GM19455 (cell line): ENCODE results near the gene PLXNA4.

Experiments
- ATAC-seq: cut with Tn5 transposase; IDR thresholded peaks from one replicate; pipeline ENCODE4 v1.9.1; 2021; ENCODE audit not compliant: unreplicated experiment

Gene PLXNA4

DNA sequence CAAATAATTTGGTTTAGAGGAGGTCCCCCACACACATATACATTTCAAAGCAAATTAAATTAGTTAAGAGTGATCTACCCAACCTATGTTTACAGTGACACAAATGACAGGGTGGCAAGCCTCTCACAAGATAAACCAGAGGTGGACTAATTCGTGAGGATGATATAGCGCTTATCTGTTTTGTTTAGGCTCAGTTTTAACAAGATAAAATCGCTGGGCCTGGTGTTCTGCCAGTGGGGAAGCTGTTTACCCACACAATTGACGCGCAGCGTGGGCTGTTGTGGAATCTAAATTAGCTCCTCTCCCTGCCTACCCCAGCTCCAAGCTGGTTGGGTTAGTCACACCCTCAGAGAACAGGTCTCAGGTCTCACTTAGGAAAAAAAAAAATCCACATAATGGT is 16.7 kb upstream of the PLXNA4 start:
- ATAC-seq: no peak

DNA sequence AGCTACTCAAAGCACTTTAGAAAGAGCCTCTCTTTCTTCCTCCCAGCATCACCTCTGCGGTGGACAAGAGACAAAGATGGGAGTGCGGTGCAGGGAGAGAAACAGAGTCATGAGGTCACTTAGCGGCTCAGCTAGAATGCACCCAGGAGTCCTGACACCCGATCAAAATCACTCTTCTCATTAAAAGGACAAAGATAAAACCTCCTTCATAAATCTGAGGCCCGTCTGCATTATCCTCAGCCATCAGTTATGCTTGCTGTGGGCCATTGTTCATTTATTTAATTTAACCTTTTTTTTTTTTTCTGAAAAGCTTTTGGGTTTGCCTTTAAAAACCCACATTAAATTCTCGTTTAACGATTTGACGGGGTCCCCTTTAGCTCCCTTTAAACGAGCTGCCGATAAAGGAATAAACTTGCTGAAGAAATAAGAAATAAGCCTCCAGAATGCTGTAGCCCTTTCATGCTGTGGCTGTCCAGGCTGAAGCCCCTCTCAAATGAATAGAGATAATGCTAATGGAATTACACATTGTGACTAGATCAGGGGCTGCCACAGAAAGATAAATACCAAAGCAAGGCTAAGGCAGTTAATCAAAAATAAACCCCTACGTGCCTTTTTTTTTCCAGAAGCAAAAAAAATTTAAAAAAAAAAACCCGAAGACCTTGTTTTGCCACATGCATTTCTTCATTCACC is 16.1 kb upstream of the PLXNA4 start:
- ATAC-seq: no peak

- ATAC-seq: no peak
Observed at GRCh38 chr7:132590162-132590561, 13.9 kb upstream of the PLXNA4 start.

GRCh38 chr7:132588596-132588995 is 12.3 kb upstream of the PLXNA4 start:
- no peak for ATAC-seq

GRCh38 chr7:132584796-132585494 is 8.7 kb upstream of the PLXNA4 start:
- no peak for ATAC-seq

- no peak for ATAC-seq
Observed at GRCh38 chr7:132581431-132581830, 5.2 kb upstream of the PLXNA4 start.

GRCh38 chr7:132580717-132581285 is 4.5 kb upstream of the PLXNA4 start:
- ATAC-seq: peak; percentile 85

- no peak for ATAC-seq
Observed at GRCh38 chr7:132580277-132580676, 4.0 kb upstream of the PLXNA4 start.

DNA sequence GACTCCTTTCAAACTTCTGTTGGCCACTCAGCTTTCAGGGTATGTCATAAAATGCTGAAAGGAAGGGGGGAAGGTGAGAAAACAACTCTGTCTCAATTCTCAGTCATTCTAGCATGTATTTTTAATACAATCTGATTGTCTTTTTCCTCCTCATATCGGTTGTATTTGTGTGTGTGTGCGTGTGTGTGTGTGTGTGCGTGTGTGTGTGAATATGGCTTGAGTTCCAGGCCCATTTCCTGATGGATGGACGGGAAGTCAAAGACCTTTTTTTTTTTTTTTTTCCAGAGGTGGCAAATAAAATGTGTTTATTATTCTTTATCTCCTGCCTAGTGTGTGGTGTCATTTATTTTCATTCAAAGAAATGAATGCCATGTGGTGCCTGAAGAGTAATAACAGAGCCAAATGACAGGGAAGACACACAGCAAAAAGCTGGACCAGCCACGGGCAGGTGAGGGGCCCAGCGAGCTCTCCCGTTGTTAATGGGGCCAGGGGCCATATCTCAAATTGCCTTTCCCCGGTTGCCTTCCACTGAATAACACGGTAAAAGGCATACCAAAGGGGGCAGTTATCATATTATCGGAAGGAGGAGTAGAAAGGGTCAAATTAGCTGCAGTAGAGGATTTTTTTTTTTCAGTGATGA is 3.1 kb upstream of the PLXNA4 start:
- ATAC-seq: no peak

DNA sequence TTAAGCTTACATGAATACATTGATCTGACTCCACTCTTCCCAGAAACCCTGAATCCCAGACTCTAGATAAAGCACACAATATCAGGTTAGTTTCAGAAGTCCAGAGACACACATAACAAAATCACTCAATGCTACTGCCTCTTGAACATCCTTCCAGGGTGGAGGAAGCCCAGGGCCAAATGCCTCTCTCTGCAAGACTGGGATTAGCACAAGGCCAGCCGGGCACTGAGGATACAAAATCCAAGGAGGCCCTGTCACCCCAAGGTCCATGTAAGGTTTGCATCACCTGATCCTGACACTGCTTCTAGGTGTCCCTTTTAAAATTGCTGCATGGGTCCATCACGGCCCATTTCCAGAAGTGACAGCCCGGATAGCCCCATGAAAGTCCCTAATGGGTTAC is 2.6 kb upstream of the PLXNA4 start:
- ATAC-seq: no peak

DNA sequence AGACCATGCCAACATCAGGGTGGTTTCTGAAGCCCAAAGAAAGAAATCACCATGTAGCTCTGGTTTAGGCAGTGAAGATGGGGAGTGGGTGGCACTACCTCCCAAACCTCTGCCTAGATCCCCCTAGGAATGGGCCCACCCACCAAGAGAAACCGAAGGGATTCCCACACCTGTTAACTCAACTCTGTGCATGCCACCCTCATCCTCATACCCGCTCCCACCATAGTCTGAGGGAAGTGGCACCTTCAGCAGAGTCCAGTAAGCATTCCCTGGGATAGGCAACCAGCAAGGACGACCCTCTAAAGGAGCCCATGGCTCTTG is 1.7 kb upstream of the PLXNA4 start:
- no peak for ATAC-seq

DNA sequence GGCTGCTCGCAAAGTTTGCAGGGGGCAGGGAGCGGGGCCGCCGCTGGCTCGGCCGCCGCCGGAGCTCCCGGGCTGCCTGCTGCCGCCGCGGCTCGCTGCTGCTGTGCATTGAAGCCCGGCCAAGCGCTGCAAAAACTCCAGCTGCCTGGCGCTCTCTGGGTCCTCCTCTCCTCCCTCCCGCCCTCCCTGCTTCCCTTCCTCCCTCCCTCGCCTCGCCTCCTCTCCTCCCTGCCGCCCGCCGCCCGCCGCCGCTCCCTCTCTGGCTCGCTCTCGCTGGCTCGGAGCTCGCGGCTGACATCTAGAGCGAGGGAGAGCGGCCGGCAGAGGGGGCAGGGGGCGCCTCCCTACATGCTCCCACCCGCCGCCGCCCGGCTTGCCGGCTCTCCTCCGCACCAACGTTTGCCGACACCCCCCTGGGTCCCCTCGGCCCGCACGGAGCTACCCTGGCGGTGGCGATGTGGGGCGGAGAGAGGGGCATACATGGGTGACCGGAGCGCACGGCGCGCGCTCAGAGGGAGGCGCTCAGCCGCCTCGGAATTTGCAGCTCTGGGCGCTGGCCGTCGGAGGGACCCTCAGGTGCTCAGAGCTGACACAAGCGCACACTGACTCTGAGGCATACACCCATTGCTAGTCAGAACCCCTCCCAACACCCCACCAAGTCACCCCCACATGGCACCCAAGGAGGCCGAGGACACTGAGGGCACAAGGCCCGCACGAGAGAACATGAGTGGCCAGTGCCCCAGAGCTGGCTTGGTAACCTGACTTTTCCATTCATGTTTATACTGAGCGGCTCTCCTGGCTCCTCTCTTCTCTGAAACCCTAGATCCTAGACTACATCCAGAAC is 1.2 kb upstream of the PLXNA4 start:
- no peak for ATAC-seq

- no peak for ATAC-seq
Observed at GRCh38 chr7:132576721-132577085, 433 bp upstream of the PLXNA4 start.

DNA sequence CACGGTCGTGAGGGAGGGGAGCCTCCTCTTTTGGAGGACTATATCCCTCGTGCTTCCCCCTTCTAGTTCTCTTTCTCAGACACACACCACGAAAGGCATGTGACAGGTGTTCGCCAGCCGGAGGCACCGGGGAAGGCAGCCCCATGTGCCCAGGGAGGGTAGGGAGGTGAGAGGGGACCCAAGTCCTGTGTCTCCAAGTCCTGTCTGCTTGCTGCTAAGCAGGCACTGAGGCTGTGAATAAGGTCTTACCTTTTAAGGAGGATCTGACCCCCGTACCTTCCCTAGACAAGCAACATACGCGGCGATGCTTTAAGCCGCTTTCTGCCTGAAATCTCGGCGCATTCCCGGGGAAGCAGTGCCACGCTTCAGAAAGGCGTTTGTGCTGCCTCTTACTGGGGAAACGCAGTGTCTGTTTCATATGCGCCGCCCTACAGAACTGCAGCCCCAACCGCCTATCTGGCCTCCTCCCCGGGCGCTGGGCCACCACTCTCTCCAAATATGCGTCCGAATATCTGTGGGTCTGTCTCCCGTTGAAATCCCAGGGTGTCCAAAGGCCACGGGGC is 770 bp downstream of the PLXNA4 start:
- no peak for ATAC-seq

GRCh38 chr7:132574223-132574622 is 2.0 kb downstream of the PLXNA4 start:
- no peak for ATAC-seq

GRCh38 chr7:132573251-132573955 is 2.9 kb downstream of the PLXNA4 start:
- ATAC-seq: no peak

GRCh38 chr7:132572526-132572925 is 3.7 kb downstream of the PLXNA4 start:
- no peak for ATAC-seq

- no peak for ATAC-seq
Observed at GRCh38 chr7:132571970-132572369, 4.3 kb downstream of the PLXNA4 start.

DNA sequence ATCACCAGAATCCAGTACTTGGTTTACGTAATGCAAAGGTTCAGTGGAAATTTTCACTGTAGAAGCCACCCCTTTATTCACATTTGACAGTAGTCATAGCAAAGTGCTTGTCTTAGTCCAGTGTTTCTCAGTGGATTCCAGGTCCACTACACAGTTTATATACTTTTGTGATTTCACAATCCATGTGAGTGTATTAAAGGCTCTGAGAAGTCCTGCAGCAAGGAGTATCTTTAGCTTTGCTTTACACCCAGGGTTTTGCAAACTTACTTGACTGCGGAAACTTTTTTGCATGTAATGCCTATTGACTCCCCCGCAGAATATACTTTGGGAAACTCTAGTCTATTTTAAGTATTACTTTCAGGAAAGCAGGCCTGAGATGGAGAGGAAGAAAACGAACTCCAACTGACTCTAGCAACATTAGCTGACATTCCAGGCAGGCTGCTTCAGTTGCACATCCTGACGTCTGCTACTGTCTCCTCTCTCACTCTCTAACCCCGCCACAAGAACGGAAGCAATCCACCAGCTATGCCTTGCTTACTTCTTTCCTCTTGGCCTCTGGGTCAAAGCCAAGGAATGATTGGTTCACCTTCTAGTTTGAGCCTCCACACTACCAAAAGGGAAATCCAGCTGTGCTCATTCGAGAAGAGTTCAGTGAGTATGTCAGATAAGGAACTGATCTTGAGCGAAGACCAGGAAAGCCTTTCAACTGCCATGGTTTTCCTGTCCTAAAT is 6.2 kb downstream of the PLXNA4 start:
- ATAC-seq: no peak

- no peak for ATAC-seq
Observed at GRCh38 chr7:132568962-132569361, 7.3 kb downstream of the PLXNA4 start.
